Measurements from ENCODE around the gene B3GNT2. TPM values are rescaled to one million over a fixed set of nuclear protein-coding genes. Genes with fewer than 3 reads are reported as not detected.

Gene B3GNT2
- total RNA-seq, 1 donor from 2014 or later = 23.8 TPM

GRCh38 chr2:62202729-62203128 lies 6.8 kb downstream of the B3GNT2 start:
- H3K9me3 ChIP-seq (ENCODE audit: insufficient read depth, low read depth, low read length) = no peaks in the 10 kb centered on the region
- H3K4me3 Mint-ChIP-seq (ENCODE audit: unreplicated experiment) = no peak overlapping the region

GRCh38 chr2:62203459-62203858 lies 7.5 kb downstream of the B3GNT2 start:
- DNase-seq (ENCODE audit: low read depth) (no peak), FAIRE-seq (no peak)
- peaks cover 88% of the 10 kb centered on the region for H4K20me1 ChIP-seq (ENCODE audit: insufficient read depth, low read length)
- Mint-ChIP-seq H3K9me3 (ENCODE audit: unreplicated experiment) (no peaks in the 10 kb centered on the region), H3K4me3 (ENCODE audit: unreplicated experiment) (no peak overlapping the region), H3K4me1 (ENCODE audit: low read depth, unreplicated experiment) (peaks cover 22% of the 10 kb centered on the region), H3K36me3 (ENCODE audit: low read depth, unreplicated experiment) (no peaks in the 10 kb centered on the region), H3K27ac (ENCODE audit: unreplicated experiment) (no peak overlapping the region), H3K27me3 (ENCODE audit: low read depth, unreplicated experiment) (no peaks in the 10 kb centered on the region)
- peaks cover 89% of the 10 kb centered on the region for H3K79me2 ChIP-seq (ENCODE audit: insufficient read depth, low read length)
- H3K4me1 ChIP-seq (ENCODE audit: insufficient read depth, low read length) = no peaks in the 10 kb centered on the region
- TF ChIP-seq CTCF (IDR thresholded peaks at IDR 0.05; ENCODE audit: insufficient read depth, low read depth, low read length) (no peak), EZH2 (IDR thresholded peaks at IDR 0.05; ENCODE audit: insufficient read depth, low read length) (no peak)
- no peaks in the 10 kb centered on the region for H3K9me3 ChIP-seq (ENCODE audit: insufficient read depth, low read depth, low read length)
- H3K36me3 ChIP-seq (ENCODE audit: insufficient read depth, low read length) = no peaks in the 10 kb centered on the region
- H3K4me2 ChIP-seq (ENCODE audit: low read length) = no peak overlapping the region
- H3K27ac ChIP-seq (ENCODE audit: low read depth, low read length) = no peak overlapping the region
- no peaks in the 10 kb centered on the region for H3K27me3 ChIP-seq (ENCODE audit: insufficient read depth, low read length)
- no peak overlapping the region for H2AFZ ChIP-seq (ENCODE audit: low read depth, low read length)
- H3K9ac ChIP-seq (ENCODE audit: low read length) = no peak overlapping the region
- no peak overlapping the region for H3K4me3 ChIP-seq (ENCODE audit: insufficient read depth, low read depth, low read length)

More at GRCh38 chr2:62202729-62203128, 6.8 kb downstream of the B3GNT2 start:
- TF ChIP-seq CTCF (IDR thresholded peaks at IDR 0.05; ENCODE audit: insufficient read depth, low read depth, low read length) (no peak), EZH2 (IDR thresholded peaks at IDR 0.05; ENCODE audit: insufficient read depth, low read length) (no peak)
- H4K20me1 ChIP-seq (ENCODE audit: insufficient read depth, low read length) = peaks cover 88% of the 10 kb centered on the region
- no peaks in the 10 kb centered on the region for H3K27me3 ChIP-seq (ENCODE audit: insufficient read depth, low read length)
- no peaks in the 10 kb centered on the region for H3K9me3 Mint-ChIP-seq (ENCODE audit: unreplicated experiment)
- no peaks in the 10 kb centered on the region for H3K4me1 ChIP-seq (ENCODE audit: insufficient read depth, low read length)
- DNase-seq (ENCODE audit: low read depth) (no peak), FAIRE-seq (no peak)
- no peak overlapping the region for H2AFZ ChIP-seq (ENCODE audit: low read depth, low read length)
- no peak overlapping the region for H3K4me2 ChIP-seq (ENCODE audit: low read length)
- H3K4me3 ChIP-seq (ENCODE audit: insufficient read depth, low read depth, low read length) = no peak overlapping the region
- H3K36me3 Mint-ChIP-seq (ENCODE audit: low read depth, unreplicated experiment) = no peaks in the 10 kb centered on the region
- peaks cover 21% of the 10 kb centered on the region for H3K4me1 Mint-ChIP-seq (ENCODE audit: low read depth, unreplicated experiment)
- H3K79me2 ChIP-seq (ENCODE audit: insufficient read depth, low read length) = peaks cover 90% of the 10 kb centered on the region
- H3K9ac ChIP-seq (ENCODE audit: low read length) = no peak overlapping the region
- H3K36me3 ChIP-seq (ENCODE audit: insufficient read depth, low read length) = no peaks in the 10 kb centered on the region
- H3K27ac ChIP-seq (ENCODE audit: low read depth, low read length) = no peak overlapping the region
- no peak overlapping the region for H3K27ac Mint-ChIP-seq (ENCODE audit: unreplicated experiment)
- no peaks in the 10 kb centered on the region for H3K27me3 Mint-ChIP-seq (ENCODE audit: low read depth, unreplicated experiment)

GRCh38 chr2:62204998-62205496 lies 9.1 kb downstream of the B3GNT2 start:
- H3K27me3 Mint-ChIP-seq (ENCODE audit: low read depth, unreplicated experiment) = no peaks in the 10 kb centered on the region
- TF ChIP-seq EZH2 (IDR thresholded peaks at IDR 0.05; ENCODE audit: insufficient read depth, low read length) = no peak
- no peak for TF ChIP-seq CTCF (IDR thresholded peaks at IDR 0.05; ENCODE audit: insufficient read depth, low read depth, low read length)
- FAIRE-seq (no peak), DNase-seq (ENCODE audit: low read depth) (no peak)
- H3K27ac Mint-ChIP-seq (ENCODE audit: unreplicated experiment) = no peak overlapping the region
- Histone ChIP-seq H3K9me3 (ENCODE audit: insufficient read depth, low read depth, low read length) (no peaks in the 10 kb centered on the region), H3K4me2 (ENCODE audit: low read length) (no peak overlapping the region), H3K9ac (ENCODE audit: low read length) (no peak overlapping the region), H2AFZ (ENCODE audit: low read depth, low read length) (no peak overlapping the region), H3K4me3 (ENCODE audit: insufficient read depth, low read depth, low read length) (no peak overlapping the region), H3K27me3 (ENCODE audit: insufficient read depth, low read length) (no peaks in the 10 kb centered on the region), H4K20me1 (ENCODE audit: insufficient read depth, low read length) (peaks cover 86% of the 10 kb centered on the region), H3K79me2 (ENCODE audit: insufficient read depth, low read length) (peaks cover 87% of the 10 kb centered on the region), H3K36me3 (ENCODE audit: insufficient read depth, low read length) (no peaks in the 10 kb centered on the region), H3K27ac (ENCODE audit: low read depth, low read length) (no peak overlapping the region), H3K4me1 (ENCODE audit: insufficient read depth, low read length) (no peaks in the 10 kb centered on the region)
- no peaks in the 10 kb centered on the region for H3K9me3 Mint-ChIP-seq (ENCODE audit: unreplicated experiment)
- H3K36me3 Mint-ChIP-seq (ENCODE audit: low read depth, unreplicated experiment) = no peaks in the 10 kb centered on the region
- H3K4me3 Mint-ChIP-seq (ENCODE audit: unreplicated experiment) = no peak overlapping the region
- H3K4me1 Mint-ChIP-seq (ENCODE audit: low read depth, unreplicated experiment) = peaks cover 15% of the 10 kb centered on the region
